Ecto neural progenitor cell (in vitro differentiated cells): ENCODE measurements around the gene IGFLR1.
"Not testable (repeated sequence)": the region's sequence is repeated elsewhere in the genome, so short reads cannot be mapped to it uniquely, and the experiment has no call there.

Source experiments
- DNase-seq: peaks from one replicate; pipeline ENCODE4 v3.0.0-alpha.2; 2018; ENCODE audit warnings: low spot score

The IGFLR1 gene

GRCh38 chr19:35739275-35740107 lies 2.8 kb downstream of the IGFLR1 start:
- no peak for DNase-seq

GRCh38 chr19:35738887-35739229 lies 3.4 kb downstream of the IGFLR1 start:
- DNase-seq: no peak

GRCh38 chr19:35738021-35738886 lies 4.0 kb downstream of the IGFLR1 start:
- DNase-seq: no peak

GRCh38 chr19:35736913-35737886 lies 5.1 kb downstream of the IGFLR1 start:
- no peak for DNase-seq

- no peak for DNase-seq
Observed at GRCh38 chr19:35734889-35735288, 7.4 kb downstream of the IGFLR1 start.

GRCh38 chr19:35734273-35734672 lies 8.0 kb downstream of the IGFLR1 start:
- no peak for DNase-seq

GRCh38 chr19:35733180-35734125 lies 8.8 kb downstream of the IGFLR1 start:
- DNase-seq: no peak

- no peak for DNase-seq
Observed at GRCh38 chr19:35732540-35733179, 9.6 kb downstream of the IGFLR1 start.

- DNase-seq: no peak
Observed at GRCh38 chr19:35731779-35732405, 10.4 kb downstream of the IGFLR1 start.

- DNase-seq: no peak
Observed at GRCh38 chr19:35731353-35731752, 10.9 kb downstream of the IGFLR1 start.

GRCh38 chr19:35730326-35730725 lies 11.9 kb downstream of the IGFLR1 start:
- DNase-seq: no peak

GRCh38 chr19:35729763-35730162 lies 12.5 kb downstream of the IGFLR1 start:
- DNase-seq: no peak

GRCh38 chr19:35729021-35729420 lies 13.2 kb downstream of the IGFLR1 start:
- no peak for DNase-seq

GRCh38 chr19:35727956-35728706 lies 14.1 kb downstream of the IGFLR1 start:
- no peak for DNase-seq

GRCh38 chr19:35727053-35727955 lies 14.9 kb downstream of the IGFLR1 start:
- DNase-seq: no peak

- no peak for DNase-seq
Observed at GRCh38 chr19:35725216-35725861, 16.9 kb downstream of the IGFLR1 start.

GRCh38 chr19:35724560-35724959 lies 17.7 kb downstream of the IGFLR1 start:
- DNase-seq: no peak

GRCh38 chr19:35724132-35724531 lies 18.1 kb downstream of the IGFLR1 start:
- not testable (repeated sequence) for DNase-seq
